GM23338 (cell line): ENCODE measurements around the gene NGF. TPM values are rescaled to one million over a fixed set of nuclear protein-coding genes. Genes with fewer than 3 reads are reported as not detected.

Experiments
- ATAC-seq: fragments of 200-7000 bp; cut with Tn5 transposase; 3 replicates; pipeline ENCODE4 v1.9.1; 2020
- DNase-seq: peaks from one replicate; pipeline ENCODE4 v3.0.0-alpha.2; 2015; ENCODE audit warnings: low spot score
- H2AFZ ChIP-seq: fragments of 200-600 bp; sonication (generic); 2 replicates; pipeline ENCODE4 v1.8.0; 2016; ENCODE audit warnings: antibody characterized with exemption, mild to moderate bottlenecking, moderate library complexity
- H3F3A ChIP-seq: fragments of 200-600 bp; sonication (generic); replicated peaks from 2 replicates; pipeline ENCODE4 v1.8.0; 2017; ENCODE audit warnings: antibody characterized with exemption, mixed run types, low read depth
- H3K27ac ChIP-seq: fragments of 200-600 bp; sonication (generic); 2 replicates; pipeline ENCODE4 v1.6.1; 2016; ENCODE audit warnings: low read depth
- H3K27me3 ChIP-seq: fragments of 200-600 bp; sonication (generic); 2 replicates; pipeline ENCODE4 v1.8.0; 2016; ENCODE audit warnings: mild to moderate bottlenecking, mixed run types, moderate library complexity; ENCODE audit not compliant: insufficient read depth
- H3K36me3 ChIP-seq: fragments of 200-600 bp; sonication (generic); 2 replicates; pipeline ENCODE4 v1.8.0; 2016; ENCODE audit warnings: mild to moderate bottlenecking; ENCODE audit not compliant: insufficient read depth
- H3K4me1 ChIP-seq: fragments of 200-600 bp; sonication (generic); 2 replicates; pipeline ENCODE4 v1.8.0; 2016; ENCODE audit warnings: mild to moderate bottlenecking, moderate library complexity; ENCODE audit not compliant: insufficient read depth
- H3K4me2 ChIP-seq: fragments of 200-600 bp; sonication (generic); 2 replicates; pipeline ENCODE4 v1.7.1; 2017; ENCODE audit warnings: mixed run types
- H3K4me3 ChIP-seq: fragments of 200-600 bp; sonication (generic); 2 replicates; pipeline ENCODE4 v1.6.1; 2016; ENCODE audit warnings: mixed run types
- H3K79me2 ChIP-seq: fragments of 200-600 bp; sonication (generic); replicated peaks from 2 replicates; pipeline ENCODE4 v1.8.0; 2017; ENCODE audit warnings: mild to moderate bottlenecking; ENCODE audit not compliant: insufficient read depth
- H3K9me2 ChIP-seq: fragments of 200-600 bp; sonication (generic); 2 replicates; pipeline ENCODE4 v1.8.0; 2017; ENCODE audit not compliant: insufficient read depth
- H4K20me1 ChIP-seq: fragments of 200-600 bp; sonication (generic); replicated peaks from 2 replicates; pipeline ENCODE4 v1.8.0; 2017; ENCODE audit warnings: mild to moderate bottlenecking; ENCODE audit not compliant: insufficient read depth
- H3K27ac Mint-ChIP-seq: 2 replicates; pipeline ENCODE4 v1.8.0; 2020; ENCODE audit warnings: inconsistent platforms, mild to moderate bottlenecking, moderate library complexity, mixed read lengths
- H3K27me3 Mint-ChIP-seq: 3 replicates; pipeline ENCODE4 v1.8.0; 2022; ENCODE audit warnings: low read depth, mild to moderate bottlenecking, moderate library complexity, mixed read lengths, inconsistent platforms; ENCODE audit not compliant: insufficient read depth, poor library complexity
- H3K36me3 Mint-ChIP-seq: 3 replicates; pipeline ENCODE4 v1.8.0; 2021; ENCODE audit warnings: low read depth, mild to moderate bottlenecking, inconsistent platforms, moderate library complexity, mixed read lengths
- H3K4me1 Mint-ChIP-seq: 3 replicates; pipeline ENCODE4 v1.8.0; 2020; ENCODE audit warnings: mild to moderate bottlenecking, inconsistent platforms, mixed read lengths
- H3K4me3 Mint-ChIP-seq: 3 replicates; pipeline ENCODE4 v1.8.0; 2021; ENCODE audit warnings: moderate library complexity, mild to moderate bottlenecking, inconsistent platforms, mixed read lengths
- H3K9me3 Mint-ChIP-seq: 3 replicates; pipeline ENCODE4 v1.8.0; 2020; ENCODE audit warnings: moderate library complexity, mild to moderate bottlenecking, inconsistent platforms, mixed read lengths
- CREB1 ChIP-seq: fragments of 250-450 bp; sonication (Bioruptor Pico); IDR thresholded peaks from 2 replicates; pipeline ENCODE4 v1.5.0; 2020; ENCODE audit warnings: low read depth, mild to moderate bottlenecking, moderate library complexity
- CTCF ChIP-seq, 2 experiments: fragments of 200-600 bp in 1 of 2; sonication (generic) in 1 of 2; conservative IDR thresholded peaks; 2 replicates each; pipeline versions ENCODE4 v1.5.1 to v1.6.1; 2016 to 2017; ENCODE audit warnings: antibody characterized with exemption in 2 of 2, low read depth in 2 of 2, mild to moderate bottlenecking in 2 of 2, moderate library complexity in 1 of 2
- ETS1 ChIP-seq: IDR thresholded peaks from 2 replicates; pipeline ENCODE4 v1.6.1; 2016; ENCODE audit warnings: antibody characterized with exemption
- EZH2 ChIP-seq: fragments of 200-600 bp; sonication (generic); IDR thresholded peaks from one replicate; pipeline ENCODE4 v1.8.0; 2017; ENCODE audit warnings: antibody characterized with exemption, mild to moderate bottlenecking, low read depth; ENCODE audit not compliant: unreplicated experiment
- EZH2phosphoT487 ChIP-seq: fragments of 200-600 bp; sonication (generic); IDR thresholded peaks from one replicate; pipeline ENCODE4 v1.8.1; 2018; ENCODE audit warnings: antibody characterized with exemption; ENCODE audit not compliant: unreplicated experiment
- JUNB ChIP-seq: IDR thresholded peaks from one replicate; pipeline ENCODE4 v1.6.1; 2016; ENCODE audit warnings: antibody characterized with exemption; ENCODE audit not compliant: unreplicated experiment
- NANOG ChIP-seq: IDR thresholded peaks from 2 replicates; pipeline ENCODE4 v1.6.1; 2016; ENCODE audit warnings: antibody characterized with exemption, borderline replicate concordance
- POLR2AphosphoS5 ChIP-seq: IDR thresholded peaks from 2 replicates; pipeline ENCODE4 v1.6.1; 2016; ENCODE audit warnings: antibody characterized with exemption, low read depth
- REST ChIP-seq: IDR thresholded peaks from one replicate; pipeline ENCODE4 v1.6.1; 2018; ENCODE audit warnings: antibody characterized with exemption; ENCODE audit not compliant: unreplicated experiment
- STAT1 ChIP-seq: IDR thresholded peaks from one replicate; pipeline ENCODE4 v1.6.1; 2016; ENCODE audit warnings: antibody characterized with exemption; ENCODE audit not compliant: unreplicated experiment
- ZNF114 ChIP-seq: fragments of 250-450 bp; sonication (Bioruptor Pico); IDR thresholded peaks from 2 replicates; pipeline ENCODE4 v1.5.0; 2020; ENCODE audit warnings: mild to moderate bottlenecking, moderate library complexity
- ZNF331 ChIP-seq: fragments of 250-450 bp; sonication (Bioruptor Pico); IDR thresholded peaks from 2 replicates; pipeline ENCODE4 v1.5.0; 2020; ENCODE audit warnings: low read depth, mild to moderate bottlenecking, moderate library complexity
- ZNF462 ChIP-seq: fragments of 250-450 bp; sonication (Bioruptor Pico); IDR thresholded peaks from 2 replicates; pipeline ENCODE4 v1.5.0; 2020; ENCODE audit warnings: mild to moderate bottlenecking, moderate library complexity
- polyA plus RNA-seq: library from polyadenylated mRNA; unstranded; fragments of >200 nt; fragmentation: Nextera tagmentation; extraction: Ambion mirVana; gene quantifications from 2 replicates; pipeline ENCODE4 v1.2.1, GENCODE V29; 2016
- total RNA-seq: library from RNA; depleted of rRNA; stranded (reverse); fragments of >200 nt; shearing (Covaris generic); gene quantifications from 2 replicates; pipeline ENCODE4 v1.2.3, GENCODE V29; 2014

Gene NGF
- total and polyA plus RNA-seq, 2 experiments from 2014 or later = 0.28 to 0.92 TPM

GRCh38 chr1:115319706-115320105 lies 18.3 kb downstream of the NGF start:
- no peak overlapping the region for H3K4me3 Mint-ChIP-seq
- Histone ChIP-seq H3K27me3 (no peaks in the 10 kb centered on the region), H3K79me2 (no peaks in the 10 kb centered on the region), H2AFZ (no peak overlapping the region), H3K36me3 (no peaks in the 10 kb centered on the region), H3K4me3 (no peak overlapping the region), H3K4me1 (no peaks in the 10 kb centered on the region), H3K9me2 (no peaks in the 10 kb centered on the region), H4K20me1 (no peaks in the 10 kb centered on the region), H3F3A (no peaks in the 10 kb centered on the region), H3K27ac (no peak overlapping the region), H3K4me2 (no peak overlapping the region)
- TF ChIP-seq JUNB (no peak), ETS1 (no peak), EZH2phosphoT487 (no peak), CREB1 (CRISPR knock-in tag) (no peak), REST (no peak), STAT1 (no peak), ZNF462 (CRISPR knock-in tag) (no peak), ZNF114 (no peak), POLR2AphosphoS5 (no peak), CTCF (conservative IDR thresholded peaks at IDR 0.05; ENCODE audit: low read depth in 2 of 2) (no peak), EZH2 (no peak), ZNF331 (CRISPR knock-in tag) (no peak), NANOG (no peak)
- no peak overlapping the region for H3K27ac Mint-ChIP-seq
- DNase-seq (no peak), ATAC-seq (no peak)
- H3K4me1 Mint-ChIP-seq = peaks cover 8% of the 10 kb centered on the region
- H3K9me3 Mint-ChIP-seq = no peaks in the 10 kb centered on the region
- no peaks in the 10 kb centered on the region for H3K27me3 Mint-ChIP-seq
- H3K36me3 Mint-ChIP-seq = no peaks in the 10 kb centered on the region
